ENCODE data around the gene SF3A2. TPM values are rescaled to one million over a fixed set of nuclear protein-coding genes. Genes with fewer than 3 reads are reported as not detected.

SF3A2 gene
- total and polyA plus RNA-seq, 4 donors = 37.2 to 113 (median 63.0) TPM

DNA sequence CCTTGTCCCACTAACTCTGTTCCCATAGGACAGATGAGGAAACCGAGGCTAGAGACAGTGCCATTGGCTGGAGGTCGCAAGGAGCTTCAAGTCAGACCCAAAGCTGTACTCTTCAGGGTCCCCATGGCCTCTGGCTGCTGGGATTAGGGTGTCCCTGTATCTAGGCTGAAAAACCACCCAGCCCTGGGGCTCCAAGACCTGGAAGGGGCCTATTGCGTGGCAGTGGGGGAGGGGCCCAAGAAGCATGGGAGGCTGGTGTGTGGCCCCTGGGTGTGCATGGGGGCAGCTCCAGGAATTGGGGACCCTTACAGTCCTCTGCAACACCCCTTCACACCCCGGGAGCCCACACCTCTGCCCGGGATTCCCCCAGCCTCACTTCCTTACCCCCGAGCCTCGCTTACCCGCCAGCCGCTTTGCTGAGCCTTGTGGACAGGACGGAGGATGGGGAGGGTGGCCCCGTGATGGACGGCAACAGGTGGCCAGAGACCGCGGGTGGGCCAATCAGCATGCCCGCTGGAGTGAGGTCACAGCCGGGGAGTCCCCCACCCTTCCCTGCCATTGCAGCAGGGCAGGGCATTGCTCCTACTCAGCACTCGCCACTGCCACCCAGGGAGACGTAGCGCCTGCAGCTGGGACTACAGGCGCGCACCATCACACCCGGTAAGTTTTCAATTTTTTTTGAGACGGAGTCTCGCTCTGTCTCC lies 19.5 kb downstream of the SF3A2 start, which contains the start of gene JSRP1:
Gene JSRP1 (minus strand): TSS at position 436 of the 704 bp plus-strand sequence. CDS start 1,103 bp downstream, outside the sequence.
- WGBS, 2 donors = 70 to 72% methylated on average over 24 of the region's 24 CpGs
- H3K4me1 ChIP-seq (ENCODE audit: control insufficient read depth in 5 of 5, insufficient read depth in 5 of 5, low read length in 5 of 5) = peaks cover 0 to 28% (median 0%) of the 10 kb centered on the region in 5 donors
- H3K9ac ChIP-seq (ENCODE audit: insufficient read depth in 1 of 2, low read length in 2 of 2) = no peak within 1 kb of the TSS
- H3K4me3 ChIP-seq = no peak within 1 kb of the TSS
- TF ChIP-seq, protein P1, sequence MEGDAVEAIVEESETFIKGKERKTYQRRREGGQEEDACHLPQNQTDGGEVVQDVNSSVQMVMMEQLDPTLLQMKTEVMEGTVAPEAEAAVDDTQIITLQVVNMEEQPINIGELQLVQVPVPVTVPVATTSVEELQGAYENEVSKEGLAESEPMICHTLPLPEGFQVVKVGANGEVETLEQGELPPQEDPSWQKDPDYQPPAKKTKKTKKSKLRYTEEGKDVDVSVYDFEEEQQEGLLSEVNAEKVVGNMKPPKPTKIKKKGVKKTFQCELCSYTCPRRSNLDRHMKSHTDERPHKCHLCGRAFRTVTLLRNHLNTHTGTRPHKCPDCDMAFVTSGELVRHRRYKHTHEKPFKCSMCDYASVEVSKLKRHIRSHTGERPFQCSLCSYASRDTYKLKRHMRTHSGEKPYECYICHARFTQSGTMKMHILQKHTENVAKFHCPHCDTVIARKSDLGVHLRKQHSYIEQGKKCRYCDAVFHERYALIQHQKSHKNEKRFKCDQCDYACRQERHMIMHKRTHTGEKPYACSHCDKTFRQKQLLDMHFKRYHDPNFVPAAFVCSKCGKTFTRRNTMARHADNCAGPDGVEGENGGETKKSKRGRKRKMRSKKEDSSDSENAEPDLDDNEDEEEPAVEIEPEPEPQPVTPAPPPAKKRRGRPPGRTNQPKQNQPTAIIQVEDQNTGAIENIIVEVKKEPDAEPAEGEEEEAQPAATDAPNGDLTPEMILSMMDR (IDR thresholded peaks at IDR 0.05; ENCODE audit: control extremely low read depth, extremely low read depth) = no peak
- no peak for DNase-seq
- no peaks in the 10 kb centered on the region for H3K36me3 ChIP-seq (ENCODE audit: control insufficient read depth in 4 of 4, insufficient read depth in 4 of 4, low read length in 4 of 4)
- peaks cover 4 to 24% (median 9%) of the 10 kb centered on the region in 3 donors for H3K27me3 ChIP-seq (ENCODE audit: control insufficient read depth in 3 of 3, insufficient read depth in 3 of 3, low read length in 2 of 3)
- ATAC-seq (ENCODE audit: insufficient read depth, low FRiP score) = no peak
- H3K27ac ChIP-seq (ENCODE audit: low read depth in 1 of 2, low read length in 1 of 2) = no peak within 1 kb of the TSS
- H3K9me3 ChIP-seq (ENCODE audit: control insufficient read depth in 4 of 4, insufficient read depth in 3 of 4, low read length in 3 of 4) = no peaks in the 10 kb centered on the region

DNA sequence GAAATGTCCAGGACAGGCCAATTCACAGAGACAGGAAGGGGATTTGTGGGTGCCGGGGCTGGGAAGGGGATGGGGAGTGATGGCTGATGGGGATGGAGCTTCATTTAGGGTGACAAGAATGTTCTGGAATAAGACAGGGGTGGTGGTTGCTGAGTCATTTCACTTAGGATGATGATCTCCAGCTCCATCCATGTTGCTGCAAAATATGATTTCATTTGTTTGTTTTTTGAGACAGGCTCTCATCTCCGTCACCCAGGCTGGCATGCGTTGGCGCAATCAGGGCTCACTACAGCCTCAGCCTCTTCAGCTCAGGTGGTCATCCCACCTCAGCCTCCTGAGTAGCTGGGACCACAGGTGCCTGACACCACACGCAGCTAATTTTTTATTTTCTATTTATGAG lies 22.7 kb downstream of the SF3A2 start:
- H3K4me3 ChIP-seq = no peak overlapping the region
- no peaks in the 10 kb centered on the region for H3K9me3 ChIP-seq (ENCODE audit: control insufficient read depth in 4 of 4, insufficient read depth in 3 of 4, low read length in 3 of 4)
- 86 to 88% methylated on average over 5 of the region's 5 CpGs for WGBS, 2 donors
- ATAC-seq (ENCODE audit: insufficient read depth, low FRiP score) (no peak), DNase-seq (no peak)
- no peak overlapping the region for H3K9ac ChIP-seq (ENCODE audit: insufficient read depth in 1 of 2, low read length in 2 of 2)
- TF ChIP-seq, protein P1 (IDR thresholded peaks at IDR 0.05; ENCODE audit: control extremely low read depth, extremely low read depth) = no peak
- no peak overlapping the region for H3K27ac ChIP-seq (ENCODE audit: low read depth in 1 of 2, low read length in 1 of 2)
- H3K27me3 ChIP-seq (ENCODE audit: control insufficient read depth in 3 of 3, insufficient read depth in 3 of 3, low read length in 2 of 3) = no peaks in the 10 kb centered on the region
- peaks cover 0 to 2% (median 0%) of the 10 kb centered on the region in 5 donors for H3K4me1 ChIP-seq (ENCODE audit: control insufficient read depth in 5 of 5, insufficient read depth in 5 of 5, low read length in 5 of 5)
- no peaks in the 10 kb centered on the region for H3K36me3 ChIP-seq (ENCODE audit: control insufficient read depth in 4 of 4, insufficient read depth in 4 of 4, low read length in 4 of 4)

- 74 to 77% methylated on average over 11 of the region's 11 CpGs for WGBS, 2 donors
- DNase-seq = no peak
- Histone ChIP-seq H3K4me1 (ENCODE audit: control insufficient read depth in 5 of 5, insufficient read depth in 5 of 5, low read length in 5 of 5) (peaks cover 0 to 2% (median 0%) of the 10 kb centered on the region in 5 donors), H3K36me3 (ENCODE audit: control insufficient read depth in 4 of 4, insufficient read depth in 4 of 4, low read length in 4 of 4) (no peaks in the 10 kb centered on the region), H3K27me3 (ENCODE audit: control insufficient read depth in 3 of 3, insufficient read depth in 3 of 3, low read length in 2 of 3) (no peaks in the 10 kb centered on the region), H3K27ac (ENCODE audit: low read depth in 1 of 2, low read length in 1 of 2) (no peak overlapping the region), H3K9me3 (ENCODE audit: control insufficient read depth in 4 of 4, insufficient read depth in 3 of 4, low read length in 3 of 4) (no peaks in the 10 kb centered on the region), H3K9ac (ENCODE audit: insufficient read depth in 1 of 2, low read length in 2 of 2) (no peak overlapping the region), H3K4me3 (no peak overlapping the region)
- TF ChIP-seq, protein P1 (IDR thresholded peaks at IDR 0.05; ENCODE audit: control extremely low read depth, extremely low read depth) = no peak
- no peak for ATAC-seq (ENCODE audit: insufficient read depth, low FRiP score)
Measured at GRCh38 chr19:2260341-2260805, 23.7 kb downstream of the SF3A2 start.

Data from lung (tissue), 12 donors.